ENCODE data around the gene DRC1.

DRC1 gene

GRCh38 chr2:26503231-26503880, 101.6 kb downstream of the DRC1 start:
- peak; percentile 39 for DNase-seq

GRCh38 chr2:26504002-26504401, 102.3 kb downstream of the DRC1 start:
- DNase-seq, result no peak

- DNase-seq, result no peak
Measured at GRCh38 chr2:26506279-26506678, 104.6 kb downstream of the DRC1 start.
